Keratinocyte (primary cell): ENCODE measurements around the gene MIER1. TPM values are rescaled to one million over a fixed set of nuclear protein-coding genes. Genes with fewer than 3 reads are reported as not detected.

ENCODE experiments used
- DNase-seq: peaks from one replicate; pipeline ENCODE4 v3.0.0-alpha.2; 2011; ENCODE audit warnings: low read depth, missing footprints, low spot score
- FAIRE-seq: peaks from 2 replicates; lab custom pipeline; 2011; peaks lifted over from hg19 to GRCh38; lab: Jason Lieb, UNC
- H2AFZ ChIP-seq: 2 replicates; pipeline ENCODE4 v1.6.0; 2012; ENCODE audit warnings: low read length, control low read depth, inconsistent platforms; ENCODE audit not compliant: control insufficient read depth
- H3K27ac ChIP-seq: 2 replicates; pipeline ENCODE4 v1.5.1; 2011; ENCODE audit warnings: low read length; ENCODE audit not compliant: control insufficient read depth, insufficient read depth
- H3K27me3 ChIP-seq: 3 replicates; pipeline ENCODE4 v1.6.0; 2011; ENCODE audit warnings: low read length; ENCODE audit not compliant: control insufficient read depth, insufficient read depth; ENCODE audit errors: extremely low read depth
- H3K36me3 ChIP-seq, 2 experiments: 2 replicates in 1 of 2; 3 replicates in 1 of 2; pipeline ENCODE4 v1.5.1; 2011; ENCODE audit warnings: low read length in 2 of 2, mild to moderate bottlenecking in 1 of 2; ENCODE audit not compliant: control insufficient read depth in 2 of 2, insufficient read depth in 2 of 2; ENCODE audit errors: extremely low read depth in 1 of 2
- H3K4me1 ChIP-seq: 3 replicates; pipeline ENCODE4 v1.5.1; 2011; ENCODE audit warnings: low read length; ENCODE audit not compliant: control insufficient read depth, insufficient read depth; ENCODE audit errors: extremely low read depth
- H3K4me2 ChIP-seq: 3 replicates; pipeline ENCODE4 v1.6.0; 2011; ENCODE audit warnings: low read depth, low read length; ENCODE audit not compliant: control insufficient read depth, insufficient read depth; ENCODE audit errors: extremely low read depth
- H3K4me3 ChIP-seq, 3 experiments: fragments of 200-600 bp in 1 of 3; sonication (generic) in 1 of 3; 2 replicates in 2 of 3; 3 replicates in 1 of 3; pipeline ENCODE4 v1.5.1; 2011 to 2016; ENCODE audit warnings: low read length in 3 of 3, mild to moderate bottlenecking in 3 of 3, control low read depth in 2 of 3, inconsistent platforms in 1 of 3, low read depth in 1 of 3, mixed read lengths in 1 of 3, mixed run types in 1 of 3, moderate library complexity in 1 of 3; ENCODE audit not compliant: control insufficient read depth in 2 of 3, insufficient read depth in 2 of 3; ENCODE audit errors: extremely low read depth in 1 of 3
- H3K79me2 ChIP-seq: 2 replicates; pipeline ENCODE4 v1.6.0; 2012; ENCODE audit warnings: low read length; ENCODE audit not compliant: control insufficient read depth, insufficient read depth
- H3K9ac ChIP-seq: 3 replicates; pipeline ENCODE4 v1.6.0; 2011; ENCODE audit warnings: low read length; ENCODE audit not compliant: control insufficient read depth, insufficient read depth; ENCODE audit errors: extremely low read depth
- H3K9me1 ChIP-seq: 3 replicates; pipeline ENCODE4 v1.6.0; 2011; ENCODE audit warnings: low read length; ENCODE audit not compliant: control insufficient read depth, insufficient read depth; ENCODE audit errors: extremely low read depth
- H3K9me3 ChIP-seq: 2 replicates; pipeline ENCODE4 v1.5.1; 2012; ENCODE audit warnings: low read depth, low read length; ENCODE audit not compliant: control insufficient read depth
- H4K20me1 ChIP-seq: 3 replicates; pipeline ENCODE4 v1.6.0; 2011; ENCODE audit warnings: low read length; ENCODE audit not compliant: control insufficient read depth, insufficient read depth; ENCODE audit errors: extremely low read depth
- EZH2 ChIP-seq: IDR thresholded peaks from one replicate; pipeline ENCODE4 v1.6.1; 2012; ENCODE audit warnings: inconsistent platforms, mild to moderate bottlenecking, low read length, moderate library complexity
- dilution Hi-C: fragments of 300-500 bp; cut with MboI; formaldehyde crosslinking; loops from one replicate; pipeline ENCODE4 v1.7.0; 2020; ENCODE audit warnings: low sequenced_read_pairs; ENCODE audit not compliant: extremely low pct_ligation_motif_present
- polyA plus RNA-seq, 5 experiments: library from polyadenylated mRNA; depleted of rRNA in 3 of 5; stranded (reverse) in 3 of 5; stranded (forward) in 1 of 5; unstranded in 1 of 5; fragments of >200 nt; gene quantifications; 1 replicate in 1 of 5; 2 replicates in 3 of 5; 3 replicates in 1 of 5; pipeline versions ENCODE4 v1.2.1 to v1.2.3, GENCODE V29; 2011 to 2012; ENCODE audit warnings: missing spikeins in 2 of 5, low read depth in 1 of 5, low replicate concordance in 1 of 5
- TF ChIP-seq, protein P1 (sequence below), 3 experiments: IDR thresholded peaks in 1 of 3; conservative IDR thresholded peaks in 1 of 3; optimal IDR thresholded peaks in 1 of 3; 2 replicates in 2 of 3; 3 replicates in 1 of 3; pipeline versions ENCODE3 to v1.5.1; 2011; ENCODE audit warnings: low read length in 3 of 3, mild to moderate bottlenecking in 3 of 3, moderate library complexity in 2 of 3, control low read depth in 1 of 3, inconsistent platforms in 1 of 3; ENCODE audit not compliant: insufficient read depth in 2 of 3; ENCODE audit errors: extremely low read depth in 1 of 3

MIER1 gene
- polyA plus RNA-seq, 1 donor (not counting 4 experiments of a cell fraction or from before 2014, with no cell fraction given), result 20.7 TPM

DNA sequence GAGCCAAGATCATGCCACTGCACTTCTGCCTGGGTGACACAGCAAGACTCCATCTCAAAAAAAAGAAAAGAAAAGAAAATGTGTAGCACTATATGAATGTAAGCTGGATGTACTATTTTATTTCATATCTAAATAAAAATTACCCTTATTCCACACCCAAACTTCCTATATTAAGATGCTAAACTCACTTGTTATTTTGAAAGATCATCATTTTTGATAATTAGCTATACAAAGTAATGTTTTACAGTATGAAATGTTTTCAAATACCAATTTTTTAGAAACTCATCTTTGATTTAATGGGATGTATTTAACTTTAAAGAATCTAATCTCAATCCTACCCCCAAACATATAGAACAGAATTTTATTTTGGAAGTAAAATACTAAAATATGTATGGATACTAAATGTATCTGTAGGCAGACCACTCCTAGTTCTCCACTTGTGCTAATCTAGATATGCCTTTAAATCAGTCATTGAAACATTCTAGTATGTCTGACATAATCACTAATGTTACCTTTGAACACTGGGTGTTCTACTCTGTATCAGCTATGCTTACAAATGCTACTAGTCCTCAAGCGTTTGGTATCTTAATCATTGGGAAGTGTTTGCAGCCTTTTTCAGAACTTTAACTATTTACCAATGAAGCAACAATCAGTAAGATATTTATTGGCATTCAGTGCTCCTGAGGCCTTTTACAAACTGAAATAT is 12.9 kb downstream of the MIER1 start:
- Histone ChIP-seq H3K9me3 (no peaks in the 10 kb centered on the region), H3K4me1 (peaks cover 34% of the 10 kb centered on the region), H2AFZ (no peak overlapping the region), H3K4me3 (no peak overlapping the region), H3K9me1 (no peaks in the 10 kb centered on the region), H3K4me2 (no peak overlapping the region), H3K27ac (no peak overlapping the region), H3K27me3 (no peaks in the 10 kb centered on the region), H4K20me1 (peaks cover under 1% of the 10 kb centered on the region), H3K9ac (no peak overlapping the region), H3K36me3 (peaks cover 0 to 7% of the 10 kb centered on the region in 2 experiments), H3K79me2 (peaks cover 98% of the 10 kb centered on the region)
- no peak for FAIRE-seq
- dilution Hi-C loops, result no loop called here
- no peak for TF ChIP-seq EZH2
- TF ChIP-seq, protein P1, sequence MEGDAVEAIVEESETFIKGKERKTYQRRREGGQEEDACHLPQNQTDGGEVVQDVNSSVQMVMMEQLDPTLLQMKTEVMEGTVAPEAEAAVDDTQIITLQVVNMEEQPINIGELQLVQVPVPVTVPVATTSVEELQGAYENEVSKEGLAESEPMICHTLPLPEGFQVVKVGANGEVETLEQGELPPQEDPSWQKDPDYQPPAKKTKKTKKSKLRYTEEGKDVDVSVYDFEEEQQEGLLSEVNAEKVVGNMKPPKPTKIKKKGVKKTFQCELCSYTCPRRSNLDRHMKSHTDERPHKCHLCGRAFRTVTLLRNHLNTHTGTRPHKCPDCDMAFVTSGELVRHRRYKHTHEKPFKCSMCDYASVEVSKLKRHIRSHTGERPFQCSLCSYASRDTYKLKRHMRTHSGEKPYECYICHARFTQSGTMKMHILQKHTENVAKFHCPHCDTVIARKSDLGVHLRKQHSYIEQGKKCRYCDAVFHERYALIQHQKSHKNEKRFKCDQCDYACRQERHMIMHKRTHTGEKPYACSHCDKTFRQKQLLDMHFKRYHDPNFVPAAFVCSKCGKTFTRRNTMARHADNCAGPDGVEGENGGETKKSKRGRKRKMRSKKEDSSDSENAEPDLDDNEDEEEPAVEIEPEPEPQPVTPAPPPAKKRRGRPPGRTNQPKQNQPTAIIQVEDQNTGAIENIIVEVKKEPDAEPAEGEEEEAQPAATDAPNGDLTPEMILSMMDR (optimal IDR thresholded peaks at IDR 0.05 in 1 of 3, IDR thresholded peaks at IDR 0.05 in 1 of 3, conservative IDR thresholded peaks at IDR 0.05 in 1 of 3; ENCODE audit: extremely low read depth in 1 of 3, insufficient read depth in 2 of 3, low read length in 3 of 3), result no peak
- DNase-seq, result no peak

DNA sequence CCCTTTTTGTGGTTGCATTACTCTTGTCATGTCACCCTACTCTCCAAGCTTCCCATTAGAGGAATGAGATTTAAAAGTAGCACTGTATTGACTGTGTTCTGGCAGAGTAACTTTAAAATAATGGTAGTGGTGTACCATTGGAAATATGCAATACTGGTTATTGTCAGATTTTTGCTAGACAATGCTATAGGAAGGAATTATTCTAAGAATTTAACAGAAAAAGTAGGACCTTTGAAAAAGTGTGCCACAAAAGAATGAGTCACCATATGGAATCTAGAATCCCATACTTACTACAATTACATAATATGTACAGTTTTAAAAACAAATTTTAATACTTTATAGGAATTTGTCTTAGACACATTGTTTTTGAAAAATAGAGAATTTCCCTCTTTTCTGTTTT is 13.8 kb downstream of the MIER1 start:
- no peaks in the 10 kb centered on the region for H4K20me1 ChIP-seq
- no peaks in the 10 kb centered on the region for H3K27me3 ChIP-seq
- peak overlapping the region; percentile 23 for H3K4me2 ChIP-seq
- no peak overlapping the region for H3K4me3 ChIP-seq
- DNase-seq, result no peak
- peaks cover 0 to 7% of the 10 kb centered on the region in 2 experiments for H3K36me3 ChIP-seq
- peaks cover 97% of the 10 kb centered on the region for H3K79me2 ChIP-seq
- no peaks in the 10 kb centered on the region for H3K9me3 ChIP-seq
- dilution Hi-C loops, result no loop called here
- H3K4me1 ChIP-seq, result peaks cover 29% of the 10 kb centered on the region
- H3K9ac ChIP-seq, result no peak overlapping the region
- no peak for TF ChIP-seq EZH2
- TF ChIP-seq, protein P1 (optimal IDR thresholded peaks at IDR 0.05 in 1 of 3, IDR thresholded peaks at IDR 0.05 in 1 of 3, conservative IDR thresholded peaks at IDR 0.05 in 1 of 3; ENCODE audit: extremely low read depth in 1 of 3, insufficient read depth in 2 of 3, low read length in 3 of 3), result no peak
- H3K27ac ChIP-seq, result no peak overlapping the region
- no peaks in the 10 kb centered on the region for H3K9me1 ChIP-seq
- no peak overlapping the region for H2AFZ ChIP-seq
- FAIRE-seq, result peak; percentile 39
